Small intestine (tissue), 7 donors: Measurements from ENCODE around the gene PTPRJ. TPM values are rescaled to one million over a fixed set of nuclear protein-coding genes. Genes with fewer than 3 reads are reported as not detected.

ENCODE experiments used
- DNase-seq, 2 donors: peaks; one replicate each; pipeline versions ENCODE4 v3.0.0 to v3.0.0-alpha.2; 2013
- FAIRE-seq: peaks from 2 replicates; lab custom pipeline; 2012; peaks lifted over from hg19 to GRCh38; lab: Jason Lieb, UNC
- H3K27ac ChIP-seq, 3 donors: one replicate each; pipeline ENCODE4 v1.5.1; 2013; ENCODE audit warnings: low read length in 2 of 3, mild to moderate bottlenecking in 2 of 3, control low read depth in 1 of 3, inconsistent platforms in 1 of 3, low read depth in 1 of 3, moderate library complexity in 1 of 3
- H3K27me3 ChIP-seq, 3 donors: one replicate each; pipeline ENCODE4 v1.6.1; 2013; ENCODE audit warnings: low read length in 3 of 3, inconsistent platforms in 1 of 3; ENCODE audit not compliant: control insufficient read depth in 3 of 3, insufficient read depth in 3 of 3
- H3K36me3 ChIP-seq, 3 donors: one replicate each; pipeline ENCODE4 v1.6.1; 2013; ENCODE audit warnings: low read length in 3 of 3, inconsistent platforms in 1 of 3, low read depth in 1 of 3, mild to moderate bottlenecking in 1 of 3, moderate library complexity in 1 of 3; ENCODE audit not compliant: control insufficient read depth in 3 of 3, insufficient read depth in 2 of 3
- H3K4me1 ChIP-seq, 3 donors: one replicate each; pipeline ENCODE4 v1.6.1; 2013; ENCODE audit warnings: low read length in 2 of 3, inconsistent platforms in 1 of 3, low read depth in 1 of 3, mild to moderate bottlenecking in 1 of 3, moderate library complexity in 1 of 3; ENCODE audit not compliant: control insufficient read depth in 3 of 3, insufficient read depth in 2 of 3
- H3K4me3 ChIP-seq, 3 donors: one replicate each; pipeline ENCODE4 v1.5.1; 2013; ENCODE audit warnings: low read length in 3 of 3, control low read depth in 1 of 3, inconsistent platforms in 1 of 3, low read depth in 1 of 3, mild to moderate bottlenecking in 1 of 3, moderate library complexity in 1 of 3
- H3K9me3 ChIP-seq, 2 donors: one replicate each; pipeline ENCODE4 v1.6.1; 2013; ENCODE audit warnings: low read depth in 1 of 2, low read length in 1 of 2; ENCODE audit not compliant: control insufficient read depth in 2 of 2, insufficient read depth in 1 of 2
- WGBS, 3 donors: extraction: QIAGEN DNeasy Blood & Tissue Kit; methylation state at CpG; one replicate each; pipeline ENCODE4 v1.1.7; 2013; 5-methylcytosine and 5-hydroxymethylcytosine counted together
- polyA plus RNA-seq, 4 donors: library from polyadenylated mRNA; stranded (reverse) in 3 of 4; unstranded in 1 of 4; fragments of 200-250 nt in 3 of 4; fragments of 120-200 nt in 1 of 4; gene quantifications; one replicate each; pipeline versions ENCODE4 v1.2.1 to v1.2.3, GENCODE V29; 2013
- donor health status: healthy with polysubstance abuse.
- donor health status: control.
- donor health status: control.
- donor health status: Bipolar disorder and iron deficiency.
- donor health status: healthy.

PTPRJ gene
- polyA plus RNA-seq, 4 donors, result 4.9 to 31.4 (median 7.3) TPM

GRCh38 chr11:47961383-47961782 lies 19.0 kb upstream of the PTPRJ start:
- Histone ChIP-seq H3K27ac (no peak overlapping the region), H3K4me1 (no peaks in the 10 kb centered on the region), H3K27me3 (no peaks in the 10 kb centered on the region), H3K36me3 (no peaks in the 10 kb centered on the region), H3K4me3 (no peak overlapping the region), H3K9me3 (no peaks in the 10 kb centered on the region)
- FAIRE-seq, result no peak
- no peak for DNase-seq
- 96 to 99% (median 97%) methylated on average over 5 of the region's 5 CpGs for WGBS, 3 donors

GRCh38 chr11:47964546-47964945 lies 15.8 kb upstream of the PTPRJ start:
- H3K4me3 ChIP-seq, result no peak overlapping the region
- 89 to 95% (median 91%) methylated on average over 6 of the region's 6 CpGs for WGBS, 3 donors
- FAIRE-seq (no peak), DNase-seq (no peak)
- no peaks in the 10 kb centered on the region for H3K27me3 ChIP-seq
- H3K9me3 ChIP-seq, result no peaks in the 10 kb centered on the region
- no peak overlapping the region for H3K27ac ChIP-seq
- no peaks in the 10 kb centered on the region for H3K36me3 ChIP-seq
- H3K4me1 ChIP-seq, result peaks cover 0 to 3% (median 0%) of the 10 kb centered on the region in 3 donors

GRCh38 chr11:47967577-47968525 lies 12.5 kb upstream of the PTPRJ start:
- peaks cover 0 to 3% (median 0%) of the 10 kb centered on the region in 3 donors for H3K4me1 ChIP-seq
- no peak overlapping the region for H3K27ac ChIP-seq
- WGBS, 3 donors, result 79 to 86% (median 86%) methylated on average over 9 of the region's 9 CpGs
- FAIRE-seq, result no peak
- H3K27me3 ChIP-seq, result no peaks in the 10 kb centered on the region
- no peaks in the 10 kb centered on the region for H3K36me3 ChIP-seq
- H3K4me3 ChIP-seq, result no peak overlapping the region
- no peak for DNase-seq
- no peaks in the 10 kb centered on the region for H3K9me3 ChIP-seq

- WGBS, 3 donors, result 62 to 83% (median 77%) methylated on average over 8 of the region's 8 CpGs
- Histone ChIP-seq H3K27me3 (no peaks in the 10 kb centered on the region), H3K27ac (no peak overlapping the region), H3K9me3 (no peaks in the 10 kb centered on the region), H3K4me1 (peaks cover 0 to 3% (median 0%) of the 10 kb centered on the region in 3 donors), H3K36me3 (no peaks in the 10 kb centered on the region), H3K4me3 (no peak overlapping the region)
- DNase-seq, result no peak
- no peak for FAIRE-seq
Observed at GRCh38 chr11:47969401-47969800, 11.0 kb upstream of the PTPRJ start.

- Histone ChIP-seq H3K27me3 (no peaks in the 10 kb centered on the region), H3K4me1 (peaks cover 0 to 3% (median 0%) of the 10 kb centered on the region in 3 donors), H3K36me3 (no peaks in the 10 kb centered on the region), H3K27ac (no peak overlapping the region), H3K4me3 (no peak overlapping the region), H3K9me3 (no peaks in the 10 kb centered on the region)
- WGBS, 3 donors, result 87 to 93% (median 92%) methylated on average over 4 of the region's 4 CpGs
- DNase-seq (no peak), FAIRE-seq (no peak)
Observed at GRCh38 chr11:47971501-47971900, 8.9 kb upstream of the PTPRJ start.

GRCh38 chr11:47973173-47973572 lies 7.2 kb upstream of the PTPRJ start:
- WGBS, 3 donors, result 96 to 98% (median 97%) methylated on average over 4 of the region's 4 CpGs
- no peak for FAIRE-seq
- Histone ChIP-seq H3K4me3 (no peak overlapping the region), H3K27me3 (no peaks in the 10 kb centered on the region), H3K36me3 (no peaks in the 10 kb centered on the region), H3K27ac (no peak overlapping the region), H3K4me1 (peaks cover 0 to 3% (median 0%) of the 10 kb centered on the region in 3 donors), H3K9me3 (no peaks in the 10 kb centered on the region)
- no peak for DNase-seq

GRCh38 chr11:47976931-47977330 lies 3.4 kb upstream of the PTPRJ start:
- H3K4me3 ChIP-seq, result no peak overlapping the region
- peaks cover under 1 to 9% (median 3%) of the 10 kb centered on the region in 3 donors for H3K4me1 ChIP-seq
- DNase-seq (no peak), FAIRE-seq (no peak)
- no peaks in the 10 kb centered on the region for H3K9me3 ChIP-seq
- 53 to 65% (median 55%) methylated on average over 2 of the region's 2 CpGs for WGBS, 3 donors
- no peaks in the 10 kb centered on the region for H3K27me3 ChIP-seq
- no peak overlapping the region for H3K27ac ChIP-seq
- H3K36me3 ChIP-seq, result peaks cover 0 to 2% (median 0%) of the 10 kb centered on the region in 3 donors

GRCh38 chr11:47977623-47978022 lies 2.7 kb upstream of the PTPRJ start:
- Histone ChIP-seq H3K27ac (no peak overlapping the region), H3K4me1 (peaks cover 3 to 13% (median 3%) of the 10 kb centered on the region in 3 donors), H3K4me3 (no peak overlapping the region), H3K36me3 (peaks cover 0 to 5% (median 0%) of the 10 kb centered on the region in 3 donors), H3K27me3 (no peaks in the 10 kb centered on the region), H3K9me3 (no peaks in the 10 kb centered on the region)
- WGBS, 3 donors, result 55 to 69% (median 66%) methylated on average over 5 of the region's 5 CpGs
- DNase-seq (no peak), FAIRE-seq (no peak)
